Aorta (tissue), 5 donors: Measurements from ENCODE around the gene FBXL17. TPM values are rescaled to one million over a fixed set of nuclear protein-coding genes. Genes with fewer than 3 reads are reported as not detected.

Experiments used
- ATAC-seq: fragments of 200-7000 bp; cut with Tn5 transposase; one replicate; pipeline ENCODE4 v1.9.1; 2022; ENCODE audit warnings: moderate library complexity; ENCODE audit not compliant: low FRiP score
- DNase-seq, 2 donors: peaks; one replicate each; pipeline ENCODE4 v3.0.0-alpha.2; 2020
- H3K27ac ChIP-seq, 2 donors: one replicate each; pipeline ENCODE4 v1.5.1; 2013; ENCODE audit warnings: low read length in 2 of 2, mild to moderate bottlenecking in 2 of 2, moderate library complexity in 2 of 2, control low read depth in 1 of 2, inconsistent platforms in 1 of 2, low read depth in 1 of 2
- H3K27me3 ChIP-seq, 2 donors: one replicate each; pipeline ENCODE4 v1.6.1; 2013; ENCODE audit warnings: control low read depth in 1 of 2, low read length in 1 of 2, mild to moderate bottlenecking in 1 of 2, moderate library complexity in 1 of 2; ENCODE audit not compliant: insufficient read depth in 2 of 2, control insufficient read depth in 1 of 2
- H3K36me3 ChIP-seq, 2 donors: one replicate each; pipeline ENCODE4 v1.6.1; 2013; ENCODE audit warnings: control low read depth in 1 of 2, low read length in 1 of 2, mild to moderate bottlenecking in 1 of 2; ENCODE audit not compliant: insufficient read depth in 2 of 2, control insufficient read depth in 1 of 2
- H3K4me1 ChIP-seq, 2 donors: one replicate each; pipeline ENCODE4 v1.6.1; 2013; ENCODE audit warnings: low read length in 2 of 2, control low read depth in 1 of 2, mild to moderate bottlenecking in 1 of 2, moderate library complexity in 1 of 2; ENCODE audit not compliant: insufficient read depth in 2 of 2, control insufficient read depth in 1 of 2
- H3K4me3 ChIP-seq, 2 donors: one replicate each; pipeline ENCODE4 v1.5.1; 2013; ENCODE audit warnings: low read length in 2 of 2, control low read depth in 1 of 2, mild to moderate bottlenecking in 1 of 2
- H3K9me3 ChIP-seq: one replicate; pipeline ENCODE4 v1.6.1; 2013; ENCODE audit warnings: mild to moderate bottlenecking, low read length; ENCODE audit not compliant: control insufficient read depth
- WGBS, 2 donors: extraction: QIAGEN DNeasy Blood & Tissue Kit; methylation state at CpG; one replicate each; pipeline ENCODE4 v1.1.7; 2013; 5-methylcytosine and 5-hydroxymethylcytosine counted together
- intact Hi-C, 2 donors: fragments of 100-400 bp; cut with DNase I; formaldehyde crosslinking; loops; one replicate each; pipeline versions ENCODE4 v1.14.2 to v1.15.0; 2022
- polyA plus RNA-seq, 2 donors: library from polyadenylated mRNA; stranded (reverse); fragments of 200-250 nt; gene quantifications; one replicate each; pipeline ENCODE4 v1.2.3, GENCODE V29; 2013
- total RNA-seq, 2 donors: library from RNA; stranded (reverse); fragmentation: NEBNext Ultra II Directional; extraction: Animal tissue kit (Norgen Biotek cat#: 25700); gene quantifications; one replicate each; pipeline ENCODE4 v1.2.1, GENCODE V29; 2021
- donor health status: healthy with polysubstance abuse.
- donor health status: Bipolar disorder and iron deficiency.
- donor health status: DM: no; HTN: no; CAD: no.
- donor health status: DM: no; HTN: no; CAD: no.
- donor health status: DM: yes; HTN: yes; CAD: no.

The FBXL17 gene
- total and polyA plus RNA-seq, 4 donors = 10.3 to 36.3 (median 20.7) TPM

DNA sequence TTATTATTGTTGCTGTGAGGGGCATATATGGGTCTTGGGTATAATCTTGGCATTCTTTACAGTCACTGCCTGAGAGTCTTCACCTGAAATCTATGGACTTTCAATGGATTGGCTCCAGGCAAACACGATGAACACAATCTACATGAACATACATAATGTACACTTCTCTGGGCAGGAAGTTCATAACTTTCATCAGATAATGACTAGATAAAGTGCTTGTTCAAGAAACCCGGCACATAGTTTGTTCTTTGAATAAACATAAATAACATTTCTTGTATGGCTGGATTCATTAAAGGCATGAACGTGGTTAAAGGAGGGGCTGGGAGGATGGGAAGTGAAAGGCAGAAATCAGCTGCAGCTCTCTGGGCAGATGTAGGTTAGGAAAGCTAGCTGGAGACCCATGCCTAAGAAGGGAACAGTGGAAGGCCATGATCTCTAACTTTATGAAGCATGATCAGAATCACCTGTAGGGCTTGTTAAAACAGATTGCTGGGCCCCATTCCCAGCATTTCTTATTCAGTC lies 404.3 kb downstream of the FBXL17 start:
- no peaks in the 10 kb centered on the region for H3K36me3 ChIP-seq
- no peak overlapping the region for H3K27ac ChIP-seq
- H3K4me3 ChIP-seq = no peak overlapping the region
- ATAC-seq (no peak), DNase-seq (no peak)
- no peaks in the 10 kb centered on the region for H3K27me3 ChIP-seq
- no peaks in the 10 kb centered on the region for H3K9me3 ChIP-seq
- intact Hi-C loops = no loop called here
- 73 to 76% methylated on average over 3 of the region's 3 CpGs for WGBS, 2 donors
- no peaks in the 10 kb centered on the region for H3K4me1 ChIP-seq

DNA sequence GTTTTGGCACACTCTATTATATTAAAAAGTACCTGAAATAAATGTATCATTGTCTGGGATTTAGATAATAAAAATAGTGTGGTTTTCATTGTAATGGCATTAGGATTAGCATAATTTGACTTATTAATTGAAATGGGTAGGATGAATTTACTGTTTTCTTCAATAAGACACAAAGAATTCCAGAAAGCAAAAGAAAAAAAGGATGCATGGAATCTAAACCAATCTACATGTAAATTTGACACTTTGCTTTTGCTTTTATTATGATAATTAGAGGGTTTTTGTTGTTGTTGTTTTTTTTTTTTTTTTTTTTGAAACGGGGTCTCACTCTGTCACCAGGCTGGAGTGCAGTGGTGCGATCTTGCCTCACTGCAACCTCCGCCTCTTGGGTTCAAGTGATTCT lies 406.3 kb downstream of the FBXL17 start:
- ATAC-seq (no peak), DNase-seq (no peak)
- Histone ChIP-seq H3K9me3 (no peaks in the 10 kb centered on the region), H3K4me1 (no peaks in the 10 kb centered on the region), H3K27me3 (no peaks in the 10 kb centered on the region), H3K27ac (no peak overlapping the region), H3K36me3 (no peaks in the 10 kb centered on the region), H3K4me3 (no peak overlapping the region)
- WGBS, 2 donors = 80 to 83% methylated on average over 3 of the region's 3 CpGs
- intact Hi-C loops = no loop called here

DNA sequence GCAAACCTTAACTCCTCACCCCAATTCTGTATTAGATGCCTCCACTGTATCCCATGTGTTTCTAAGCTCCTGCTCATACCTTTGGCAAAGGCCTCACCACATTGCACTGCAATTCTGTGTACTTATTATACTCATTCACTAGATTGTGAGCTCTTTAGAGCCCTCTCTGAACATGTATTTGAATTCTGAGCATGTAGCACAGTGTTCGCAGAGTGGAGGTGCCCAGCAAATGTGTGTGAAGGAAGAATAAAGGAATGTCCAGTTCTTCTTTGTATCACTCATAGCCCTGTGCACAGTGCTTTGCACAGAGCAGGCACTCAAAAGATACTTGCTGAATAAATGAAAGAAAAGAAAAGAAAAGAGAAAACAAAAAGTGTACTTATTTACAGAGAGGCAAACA lies 410.1 kb downstream of the FBXL17 start:
- no peak overlapping the region for H3K27ac ChIP-seq
- no peak for ATAC-seq
- 95 to 100% methylated on average over 1 of the region's 1 CpG for WGBS, 2 donors
- H3K4me1 ChIP-seq = peaks cover 0 to 4% of the 10 kb centered on the region in 2 donors
- intact Hi-C loops = no loop called here
- no peak overlapping the region for H3K4me3 ChIP-seq
- DNase-seq = no peak
- H3K36me3 ChIP-seq = no peaks in the 10 kb centered on the region
- H3K9me3 ChIP-seq = no peaks in the 10 kb centered on the region
- no peaks in the 10 kb centered on the region for H3K27me3 ChIP-seq

DNA sequence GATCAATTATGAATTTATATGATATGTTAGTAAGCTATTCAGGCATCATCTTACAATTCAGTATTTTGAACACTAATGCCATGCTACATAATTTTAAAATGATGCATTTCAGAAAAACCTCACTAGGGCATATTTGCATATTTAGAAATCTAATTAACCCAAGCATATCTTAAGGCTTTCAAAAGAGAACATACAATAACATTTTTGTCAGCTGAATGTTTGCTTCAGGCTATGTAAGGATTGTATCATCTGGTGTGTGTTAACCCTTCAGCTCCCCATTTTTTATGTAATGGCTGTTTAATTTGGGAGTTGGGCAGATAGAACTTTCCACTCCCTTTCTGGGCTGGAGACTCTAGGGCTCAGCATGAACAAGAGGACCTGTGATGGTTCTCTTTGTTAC lies 412.1 kb downstream of the FBXL17 start:
- intact Hi-C loops = no loop called here
- Histone ChIP-seq H3K27ac (no peak overlapping the region), H3K4me1 (peaks cover 0 to 4% of the 10 kb centered on the region in 2 donors), H3K4me3 (no peak overlapping the region), H3K9me3 (no peaks in the 10 kb centered on the region), H3K27me3 (no peaks in the 10 kb centered on the region), H3K36me3 (no peaks in the 10 kb centered on the region)
- ATAC-seq (no peak), DNase-seq (no peak)

DNA sequence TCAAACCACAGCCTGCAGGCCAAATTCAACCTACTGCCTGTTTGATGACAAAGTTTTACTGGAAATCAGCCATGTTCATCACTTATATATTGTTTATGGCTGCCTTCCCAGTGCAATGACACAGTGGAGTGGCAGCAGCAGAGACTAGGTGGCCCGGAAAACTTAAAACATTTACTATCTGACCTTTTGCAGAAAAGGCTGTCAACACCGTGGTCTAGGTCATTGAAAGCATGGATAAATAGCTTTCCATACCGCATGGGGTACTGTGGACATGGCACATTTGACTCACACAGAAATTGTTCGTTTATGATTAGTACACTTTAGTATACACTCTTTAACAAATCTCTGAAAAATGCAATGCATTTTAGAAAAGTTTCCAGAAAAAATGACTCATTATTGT lies 412.9 kb downstream of the FBXL17 start:
- H3K4me1 ChIP-seq = peaks cover 0 to 4% of the 10 kb centered on the region in 2 donors
- no peak overlapping the region for H3K4me3 ChIP-seq
- peak overlapping the region in 1 of 2 donors; percentile 43 for H3K27ac ChIP-seq
- no peak for DNase-seq
- no peaks in the 10 kb centered on the region for H3K27me3 ChIP-seq
- no peaks in the 10 kb centered on the region for H3K9me3 ChIP-seq
- intact Hi-C loops = no loop called here
- ATAC-seq = no peak
- H3K36me3 ChIP-seq = no peaks in the 10 kb centered on the region
- 36 to 54% methylated on average over 4 of the region's 4 CpGs for WGBS, 2 donors

DNA sequence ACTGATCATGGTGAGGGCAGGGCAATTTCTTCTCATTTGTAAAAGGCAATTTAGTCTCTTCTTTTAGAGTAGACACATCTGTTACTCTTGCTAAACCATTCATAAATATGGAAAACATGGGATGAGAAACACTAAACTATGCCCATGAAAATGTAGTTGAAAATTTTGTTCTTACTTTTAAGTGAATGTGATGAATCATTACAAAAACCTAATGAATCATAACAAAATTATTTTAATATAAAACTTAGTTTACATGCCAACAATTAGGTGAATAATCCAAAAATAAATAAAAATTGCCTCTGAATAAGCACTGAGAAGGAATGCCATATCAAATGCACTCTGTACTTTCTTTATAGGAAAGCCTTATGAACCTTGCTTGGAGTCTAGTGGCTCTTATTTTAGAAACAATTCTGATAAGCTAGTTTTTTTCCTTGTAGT lies 413.5 kb downstream of the FBXL17 start:
- intact Hi-C loops = no loop called here
- no peak overlapping the region for H3K27ac ChIP-seq
- ATAC-seq = no peak

DNA sequence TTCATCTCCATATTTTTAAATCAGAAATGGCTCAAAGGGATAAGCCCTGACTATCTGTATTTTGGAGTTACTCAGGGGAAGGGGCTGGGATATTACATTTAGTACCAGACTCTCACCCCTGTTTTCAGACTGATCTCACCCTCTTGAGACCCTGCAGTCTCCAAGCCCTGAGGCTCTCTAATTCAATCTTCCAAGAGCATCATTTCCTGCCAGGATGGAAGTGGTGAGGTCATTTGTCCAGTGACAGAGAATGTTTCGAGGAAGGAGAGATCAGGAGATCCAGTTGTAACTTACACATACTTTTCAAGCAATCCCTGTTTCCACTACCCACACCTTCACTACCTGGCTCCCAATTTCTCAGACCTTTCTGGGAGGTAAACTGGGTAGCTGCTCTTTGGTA lies 415.7 kb downstream of the FBXL17 start:
- peaks cover 0 to 4% of the 10 kb centered on the region in 2 donors for H3K4me1 ChIP-seq
- H3K36me3 ChIP-seq = no peaks in the 10 kb centered on the region
- ATAC-seq (no peak), DNase-seq (no peak)
- no peak overlapping the region for H3K4me3 ChIP-seq
- H3K9me3 ChIP-seq = no peaks in the 10 kb centered on the region
- WGBS, 2 donors = 98 to 100% methylated on average over 1 of the region's 1 CpG
- intact Hi-C loops = no loop called here
- no peak overlapping the region for H3K27ac ChIP-seq
- H3K27me3 ChIP-seq = no peaks in the 10 kb centered on the region

More for the DNA sequence above, 413.5 kb downstream of the FBXL17 start:
- Histone ChIP-seq H3K4me3 (no peak overlapping the region), H3K4me1 (peaks cover 0 to 4% of the 10 kb centered on the region in 2 donors), H3K9me3 (no peaks in the 10 kb centered on the region), H3K27me3 (no peaks in the 10 kb centered on the region), H3K36me3 (no peaks in the 10 kb centered on the region)
- no peak for DNase-seq

DNA sequence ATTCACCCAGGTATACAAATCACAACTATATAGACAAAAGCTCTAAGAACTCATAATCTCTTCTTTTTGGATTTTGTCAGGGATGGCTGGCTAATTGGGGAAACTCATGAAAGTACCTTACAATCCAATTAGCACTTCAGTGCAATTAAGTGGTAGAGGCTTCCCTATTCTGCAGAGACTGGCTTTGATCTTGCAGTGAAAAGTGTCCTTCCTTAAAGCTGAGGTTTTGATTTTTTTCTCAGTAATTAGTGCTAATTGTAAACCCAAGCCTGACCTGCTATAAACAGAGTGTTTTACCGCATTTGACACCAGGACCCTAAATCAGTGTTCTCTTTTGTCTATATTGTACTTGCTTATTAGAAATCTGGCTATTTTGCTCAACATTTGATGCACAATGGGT lies 417.2 kb downstream of the FBXL17 start:
- Histone ChIP-seq H3K27ac (no peak overlapping the region), H3K9me3 (no peaks in the 10 kb centered on the region), H3K4me3 (no peak overlapping the region), H3K27me3 (no peaks in the 10 kb centered on the region), H3K36me3 (no peaks in the 10 kb centered on the region), H3K4me1 (peaks cover 0 to 4% of the 10 kb centered on the region in 2 donors)
- DNase-seq (no peak), ATAC-seq (no peak)
- WGBS, 2 donors = 98 to 100% methylated on average over 1 of the region's 1 CpG
- intact Hi-C loops = no loop called here

DNA sequence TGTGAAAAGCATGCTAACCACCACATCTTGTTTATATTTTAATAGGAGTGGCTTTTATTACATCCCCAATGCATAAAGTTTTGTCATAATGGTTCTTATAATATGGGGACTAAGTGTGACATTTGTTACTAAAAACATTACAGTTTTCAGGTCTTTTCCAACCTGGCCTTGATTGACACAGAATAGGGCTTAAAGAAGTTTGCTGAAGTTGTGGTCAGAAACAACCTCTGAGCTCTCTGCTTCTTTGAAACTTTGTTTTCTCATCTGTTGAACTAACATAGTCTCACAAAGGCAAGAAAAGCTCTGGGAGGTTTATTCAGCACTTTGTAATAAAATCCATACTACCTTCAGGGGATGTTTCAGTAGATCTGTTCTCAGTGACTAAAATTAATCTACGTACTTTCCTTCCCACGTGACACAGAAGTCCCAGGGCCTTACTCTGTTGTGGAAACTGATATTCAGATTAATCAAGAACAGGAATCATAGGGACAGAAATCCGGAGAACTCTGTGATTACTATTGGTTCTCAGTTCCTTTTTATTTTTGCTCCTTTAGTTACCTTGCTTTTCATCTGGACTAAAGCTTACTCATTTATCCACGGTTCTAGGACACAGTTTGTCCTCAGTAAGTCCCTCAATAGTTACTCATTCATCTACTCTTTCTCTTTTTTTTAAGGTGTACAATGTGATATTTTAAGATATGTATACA lies 422.2 kb downstream of the FBXL17 start:
- ATAC-seq = no peak

More for the DNA sequence above, 422.2 kb downstream of the FBXL17 start:
- H3K4me3 ChIP-seq = no peak overlapping the region
- no peak for DNase-seq
- 70 to 77% methylated on average over 4 of the region's 4 CpGs for WGBS, 2 donors
- no peaks in the 10 kb centered on the region for H3K27me3 ChIP-seq
- H3K36me3 ChIP-seq = no peaks in the 10 kb centered on the region
- H3K4me1 ChIP-seq = peaks cover 0 to 5% of the 10 kb centered on the region in 2 donors
- H3K27ac ChIP-seq = no peak overlapping the region
- intact Hi-C loops = no loop called here
- H3K9me3 ChIP-seq = no peaks in the 10 kb centered on the region
